Measurements from ENCODE around the gene ZNF212. TPM values are rescaled to one million over a fixed set of nuclear protein-coding genes. Genes with fewer than 3 reads are reported as not detected.
A peak's percentile ranks its signal among the peaks of the same experiment; 100 is the strongest.

Gene ZNF212
- total RNA-seq, 2 donors from 2014 or later: 15.8 to 17.6 TPM

- no peak for DNase-seq
- Histone ChIP-seq H3K36me3 (ENCODE audit: control insufficient read depth, insufficient read depth, low read length) (peaks cover 82% of the 10 kb centered on the region), H3K4me3 (ENCODE audit: low read length) (no peak overlapping the region), H3K27ac (ENCODE audit: low read depth, low read length) (no peak overlapping the region), H3K27me3 (ENCODE audit: control insufficient read depth, insufficient read depth, low read length, poor library complexity, severe bottlenecking) (no peaks in the 10 kb centered on the region), H3K9ac (ENCODE audit: extremely low read depth, low read length, poor library complexity, severe bottlenecking) (no peak overlapping the region), H3K4me1 (ENCODE audit: control insufficient read depth, insufficient read depth, low read length) (no peaks in the 10 kb centered on the region), H3K9me3 (ENCODE audit: control insufficient read depth, low read length) (no peaks in the 10 kb centered on the region)
- H3K36me3 Mint-ChIP-seq (ENCODE audit: low read depth): peaks cover 88% of the 10 kb centered on the region
- TF ChIP-seq, protein P1, sequence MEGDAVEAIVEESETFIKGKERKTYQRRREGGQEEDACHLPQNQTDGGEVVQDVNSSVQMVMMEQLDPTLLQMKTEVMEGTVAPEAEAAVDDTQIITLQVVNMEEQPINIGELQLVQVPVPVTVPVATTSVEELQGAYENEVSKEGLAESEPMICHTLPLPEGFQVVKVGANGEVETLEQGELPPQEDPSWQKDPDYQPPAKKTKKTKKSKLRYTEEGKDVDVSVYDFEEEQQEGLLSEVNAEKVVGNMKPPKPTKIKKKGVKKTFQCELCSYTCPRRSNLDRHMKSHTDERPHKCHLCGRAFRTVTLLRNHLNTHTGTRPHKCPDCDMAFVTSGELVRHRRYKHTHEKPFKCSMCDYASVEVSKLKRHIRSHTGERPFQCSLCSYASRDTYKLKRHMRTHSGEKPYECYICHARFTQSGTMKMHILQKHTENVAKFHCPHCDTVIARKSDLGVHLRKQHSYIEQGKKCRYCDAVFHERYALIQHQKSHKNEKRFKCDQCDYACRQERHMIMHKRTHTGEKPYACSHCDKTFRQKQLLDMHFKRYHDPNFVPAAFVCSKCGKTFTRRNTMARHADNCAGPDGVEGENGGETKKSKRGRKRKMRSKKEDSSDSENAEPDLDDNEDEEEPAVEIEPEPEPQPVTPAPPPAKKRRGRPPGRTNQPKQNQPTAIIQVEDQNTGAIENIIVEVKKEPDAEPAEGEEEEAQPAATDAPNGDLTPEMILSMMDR (conservative IDR thresholded peaks at IDR 0.05): no peak
- peak overlapping the region; percentile 17 for H3K27ac Mint-ChIP-seq
- peaks cover 4% of the 10 kb centered on the region for H3K4me1 Mint-ChIP-seq
- no peaks in the 10 kb centered on the region for H3K9me3 Mint-ChIP-seq
- no peak overlapping the region for H3K4me3 Mint-ChIP-seq
- H3K27me3 Mint-ChIP-seq (ENCODE audit: insufficient read depth): no peaks in the 10 kb centered on the region
- 92 to 100% methylated on average over 2 of the region's 2 CpGs for WGBS, 2 experiments (ENCODE audit: insufficient coverage in 1 of 2, insufficient read length in 1 of 2)
Measured at GRCh38 chr7:149216402-149216801, 23.0 kb upstream of the ZNF212 start.

DNA sequence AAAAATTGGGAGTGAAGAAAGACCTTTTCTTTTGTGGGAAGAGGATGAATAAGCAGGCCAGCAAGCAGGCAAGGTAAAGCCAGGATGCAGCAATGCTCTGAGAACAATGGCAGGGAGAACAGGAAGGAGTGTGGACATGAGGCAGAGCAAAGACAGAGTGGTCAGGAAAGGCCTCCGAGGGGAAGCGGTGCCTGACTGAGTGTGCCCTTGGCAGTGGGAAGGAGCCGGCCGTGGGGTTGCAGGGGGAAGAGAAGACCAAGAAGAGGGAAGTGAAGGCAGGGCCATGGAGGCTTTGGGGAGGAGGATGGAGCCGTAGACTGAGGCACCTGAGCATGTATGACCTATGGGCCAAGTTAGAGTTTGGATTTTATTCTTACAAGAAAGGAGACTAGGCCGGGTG lies 21.9 kb upstream of the ZNF212 start:
- no peak for DNase-seq
- Mint-ChIP-seq H3K27ac (no peak overlapping the region), H3K9me3 (no peaks in the 10 kb centered on the region), H3K4me1 (peaks cover 4% of the 10 kb centered on the region), H3K36me3 (ENCODE audit: low read depth) (peaks cover 89% of the 10 kb centered on the region), H3K4me3 (no peak overlapping the region), H3K27me3 (ENCODE audit: insufficient read depth) (no peaks in the 10 kb centered on the region)
- Histone ChIP-seq H3K9ac (ENCODE audit: extremely low read depth, low read length, poor library complexity, severe bottlenecking) (no peak overlapping the region), H3K36me3 (ENCODE audit: control insufficient read depth, insufficient read depth, low read length) (peaks cover 74% of the 10 kb centered on the region), H3K4me3 (ENCODE audit: low read length) (no peak overlapping the region), H3K27me3 (ENCODE audit: control insufficient read depth, insufficient read depth, low read length, poor library complexity, severe bottlenecking) (no peaks in the 10 kb centered on the region), H3K27ac (ENCODE audit: low read depth, low read length) (no peak overlapping the region), H3K9me3 (ENCODE audit: control insufficient read depth, low read length) (no peaks in the 10 kb centered on the region), H3K4me1 (ENCODE audit: control insufficient read depth, insufficient read depth, low read length) (no peaks in the 10 kb centered on the region)
- TF ChIP-seq, protein P1 (conservative IDR thresholded peaks at IDR 0.05): no peak
- 96 to 97% methylated on average over 5 to 6 of the region's 6 CpGs for WGBS, 2 experiments (ENCODE audit: insufficient coverage in 1 of 2, insufficient read length in 1 of 2)

DNA sequence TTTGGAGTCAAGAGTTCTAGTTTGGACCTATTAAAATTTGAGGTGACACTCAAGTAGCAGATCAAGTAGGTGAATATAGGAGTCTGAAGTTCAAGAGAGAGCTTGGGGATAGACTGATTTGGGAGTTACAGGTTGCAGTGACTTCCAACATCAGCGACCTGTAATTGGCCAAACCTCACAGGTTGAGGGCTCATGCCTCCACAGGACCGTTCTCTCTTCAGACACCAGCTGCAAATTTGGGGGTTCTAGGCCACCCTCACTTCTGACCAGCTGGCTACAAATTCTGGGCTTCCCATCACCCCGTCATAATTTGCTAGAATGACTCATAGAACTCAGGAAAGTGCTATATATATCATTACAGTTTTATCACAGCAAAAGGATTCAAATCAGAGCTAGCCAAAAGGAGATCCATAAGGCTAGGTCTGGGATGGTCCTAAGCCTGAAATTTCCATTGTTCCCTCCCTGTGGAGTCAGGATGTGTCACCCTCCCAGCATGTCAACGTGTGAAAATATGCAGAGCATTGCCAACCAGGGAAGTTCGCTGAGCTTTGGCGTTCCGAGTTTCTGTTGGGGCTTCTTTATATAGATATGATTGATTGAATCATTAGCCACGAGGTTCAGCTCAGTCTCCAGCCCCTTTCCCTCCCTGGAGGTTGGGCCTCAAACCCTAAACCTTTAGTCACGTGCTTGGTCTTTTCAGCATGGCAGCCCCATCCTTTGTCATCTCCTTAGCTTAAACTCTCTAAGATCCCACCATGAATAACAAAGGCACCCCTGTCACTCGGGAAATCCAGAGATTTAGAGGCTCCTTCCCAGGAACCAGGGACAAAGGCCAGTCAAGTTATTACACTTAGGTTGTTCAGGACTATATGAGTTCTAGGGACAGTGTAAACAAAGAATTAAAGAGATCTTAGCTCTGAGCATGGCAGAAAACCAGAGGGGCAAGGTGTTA lies 20.7 kb upstream of the ZNF212 start:
- Mint-ChIP-seq H3K36me3 (ENCODE audit: low read depth) (peaks cover 84% of the 10 kb centered on the region), H3K9me3 (no peaks in the 10 kb centered on the region), H3K4me3 (no peak overlapping the region), H3K27ac (peak overlapping the region; percentile 64), H3K4me1 (peaks cover 4% of the 10 kb centered on the region), H3K27me3 (ENCODE audit: insufficient read depth) (no peaks in the 10 kb centered on the region)
- no peak for DNase-seq
- H3K36me3 ChIP-seq (ENCODE audit: control insufficient read depth, insufficient read depth, low read length): peaks cover 62% of the 10 kb centered on the region
- no peaks in the 10 kb centered on the region for H3K27me3 ChIP-seq (ENCODE audit: control insufficient read depth, insufficient read depth, low read length, poor library complexity, severe bottlenecking)
- H3K27ac ChIP-seq (ENCODE audit: low read depth, low read length): no peak overlapping the region
- no peaks in the 10 kb centered on the region for H3K4me1 ChIP-seq (ENCODE audit: control insufficient read depth, insufficient read depth, low read length)
- TF ChIP-seq, protein P1 (conservative IDR thresholded peaks at IDR 0.05): no peak
- H3K4me3 ChIP-seq (ENCODE audit: low read length): no peak overlapping the region
- H3K9me3 ChIP-seq (ENCODE audit: control insufficient read depth, low read length): no peaks in the 10 kb centered on the region
- 88 to 90% methylated on average over 2 to 10 of the region's 10 CpGs for WGBS, 2 experiments (ENCODE audit: insufficient coverage in 1 of 2, insufficient read length in 1 of 2)
- H3K9ac ChIP-seq (ENCODE audit: extremely low read depth, low read length, poor library complexity, severe bottlenecking): no peak overlapping the region

Data from endodermal cell (in vitro differentiated cells).